ENCODE measurements around the gene FLYWCH1.

FLYWCH1 gene

DNA sequence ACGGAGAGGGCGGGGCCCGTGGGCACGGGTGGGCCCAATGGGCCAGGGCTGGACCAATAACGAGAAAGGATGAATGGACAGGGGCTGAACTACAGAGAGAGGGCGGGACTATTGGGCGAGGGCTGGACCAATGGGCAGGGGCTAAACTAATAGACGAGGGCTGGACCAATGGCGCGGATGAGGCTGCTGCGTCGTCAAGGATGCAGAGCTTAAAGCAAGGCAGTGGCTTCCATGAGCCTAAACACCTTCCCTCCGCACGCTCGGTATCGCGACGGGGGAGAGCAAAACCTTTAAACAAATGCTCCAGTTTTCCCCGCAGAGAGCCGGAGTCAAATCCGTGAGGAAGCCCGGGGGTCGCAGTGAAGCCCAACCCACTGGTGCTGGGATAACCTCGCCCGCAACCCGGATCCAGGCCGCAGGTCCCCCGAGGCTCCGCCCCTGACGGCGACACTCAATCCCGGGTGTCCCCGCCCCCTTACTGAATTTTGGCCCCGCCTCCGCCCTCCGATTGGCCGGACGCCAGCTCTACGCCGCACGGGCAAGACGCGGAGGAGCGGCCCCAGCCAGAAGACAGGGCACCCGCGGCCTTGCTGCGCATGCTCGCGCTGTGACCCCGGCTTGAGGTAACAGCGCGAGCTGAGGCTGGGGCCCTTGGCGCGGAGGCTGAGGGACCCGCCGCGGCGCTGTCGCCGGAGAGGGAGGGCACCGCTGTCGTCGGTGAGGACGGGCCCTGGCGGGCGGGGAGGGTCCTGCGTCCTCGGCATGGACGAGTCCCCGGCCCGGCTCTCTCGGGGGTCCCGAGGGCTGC, 28.9 kb upstream of the FLYWCH1 start, which contains the start of gene FLYWCH2:
Gene FLYWCH2, plus strand, starts transcription at position 566 of the 808 bp plus-strand sequence. CDS start 13,235 bp downstream, outside the sequence.
- ATAC-seq, result peak; percentile 98
- TF ChIP-seq OSR1 (CRISPR knock-in tag; IDR thresholded peaks at IDR 0.05) (no peak), ZNF70 (CRISPR knock-in tag; IDR thresholded peaks at IDR 0.05) (no peak), CSDC2 (CRISPR knock-in tag; IDR thresholded peaks at IDR 0.05) (no peak), POU6F1 (CRISPR knock-in tag; IDR thresholded peaks at IDR 0.05; ENCODE audit: borderline replicate concordance, low read depth) (no peak)

DNA sequence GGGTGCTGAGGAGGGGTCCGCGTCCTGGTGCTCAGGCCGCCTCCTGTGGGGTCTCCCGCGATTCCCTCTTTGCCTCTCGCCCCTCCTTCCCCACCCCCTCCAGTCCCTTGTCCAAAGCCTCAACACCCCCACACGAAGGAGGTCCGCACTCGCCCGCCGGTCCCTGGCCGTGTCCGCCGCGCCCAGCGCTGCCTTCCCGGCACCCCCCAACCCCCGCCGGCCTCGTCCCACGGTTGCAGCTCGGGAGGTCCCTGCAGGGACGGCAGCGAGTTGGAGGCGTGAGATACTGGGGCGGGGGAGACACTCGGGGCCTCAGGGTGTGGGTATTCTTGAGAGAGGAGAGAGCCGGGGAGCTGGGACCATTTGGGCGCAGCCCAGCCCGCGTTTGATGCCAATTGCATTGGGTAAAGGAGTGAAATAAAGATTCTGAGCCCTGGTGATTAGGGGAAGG, 28.2 kb upstream of the FLYWCH1 start:
- ATAC-seq, result peak; percentile 32

DNA sequence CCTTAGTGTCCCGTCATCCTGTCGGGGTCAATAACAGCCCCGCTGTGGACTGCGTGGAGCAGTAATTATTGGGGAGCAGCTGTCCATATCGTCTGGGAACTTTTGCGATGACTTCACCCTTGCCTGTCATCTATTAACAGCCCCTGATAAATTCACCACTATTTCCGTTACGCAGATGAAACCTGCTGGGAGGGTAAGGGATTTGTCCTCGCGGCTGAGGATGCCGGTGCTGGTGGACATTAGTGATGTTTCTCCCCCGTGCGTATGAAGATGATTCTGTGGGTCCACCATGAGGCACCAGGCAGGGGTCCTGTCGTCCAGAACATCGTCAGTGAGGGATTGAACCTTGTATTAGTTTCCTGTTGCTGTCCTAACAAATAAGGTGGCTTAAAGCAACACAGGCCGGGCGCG, 27.7 kb upstream of the FLYWCH1 start:
- ATAC-seq, result no peak
- TF ChIP-seq TOX (CRISPR knock-in tag; IDR thresholded peaks at IDR 0.05; ENCODE audit: borderline replicate concordance) (no peak), ARNTL (CRISPR knock-in tag; IDR thresholded peaks at IDR 0.05; ENCODE audit: borderline replicate concordance, low read depth) (no peak), RARB (CRISPR knock-in tag; IDR thresholded peaks at IDR 0.05) (no peak)
- TF ChIP-seq, protein P1, sequence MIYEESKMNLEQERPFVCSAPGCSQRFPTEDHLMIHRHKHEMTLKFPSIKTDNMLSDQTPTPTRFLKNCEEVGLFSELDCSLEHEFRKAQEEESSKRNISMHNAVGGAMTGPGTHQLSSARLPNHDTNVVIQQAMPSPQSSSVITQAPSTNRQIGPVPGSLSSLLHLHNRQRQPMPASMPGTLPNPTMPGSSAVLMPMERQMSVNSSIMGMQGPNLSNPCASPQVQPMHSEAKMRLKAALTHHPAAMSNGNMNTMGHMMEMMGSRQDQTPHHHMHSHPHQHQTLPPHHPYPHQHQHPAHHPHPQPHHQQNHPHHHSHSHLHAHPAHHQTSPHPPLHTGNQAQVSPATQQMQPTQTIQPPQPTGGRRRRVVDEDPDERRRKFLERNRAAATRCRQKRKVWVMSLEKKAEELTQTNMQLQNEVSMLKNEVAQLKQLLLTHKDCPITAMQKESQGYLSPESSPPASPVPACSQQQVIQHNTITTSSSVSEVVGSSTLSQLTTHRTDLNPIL (CRISPR knock-in tag; IDR thresholded peaks at IDR 0.05; ENCODE audit: low read depth), result no peak
- TF ChIP-seq, protein P2, sequence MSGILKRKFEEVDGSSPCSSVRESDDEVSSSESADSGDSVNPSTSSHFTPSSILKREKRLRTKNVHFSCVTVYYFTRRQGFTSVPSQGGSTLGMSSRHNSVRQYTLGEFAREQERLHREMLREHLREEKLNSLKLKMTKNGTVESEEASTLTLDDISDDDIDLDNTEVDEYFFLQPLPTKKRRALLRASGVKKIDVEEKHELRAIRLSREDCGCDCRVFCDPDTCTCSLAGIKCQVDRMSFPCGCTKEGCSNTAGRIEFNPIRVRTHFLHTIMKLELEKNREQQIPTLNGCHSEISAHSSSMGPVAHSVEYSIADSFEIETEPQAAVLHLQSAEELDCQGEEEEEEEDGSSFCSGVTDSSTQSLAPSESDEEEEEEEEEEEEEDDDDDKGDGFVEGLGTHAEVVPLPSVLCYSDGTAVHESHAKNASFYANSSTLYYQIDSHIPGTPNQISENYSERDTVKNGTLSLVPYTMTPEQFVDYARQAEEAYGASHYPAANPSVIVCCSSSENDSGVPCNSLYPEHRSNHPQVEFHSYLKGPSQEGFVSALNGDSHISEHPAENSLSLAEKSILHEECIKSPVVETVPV (CRISPR knock-in tag; IDR thresholded peaks at IDR 0.05), result no peak
- TF ChIP-seq, protein P3, sequence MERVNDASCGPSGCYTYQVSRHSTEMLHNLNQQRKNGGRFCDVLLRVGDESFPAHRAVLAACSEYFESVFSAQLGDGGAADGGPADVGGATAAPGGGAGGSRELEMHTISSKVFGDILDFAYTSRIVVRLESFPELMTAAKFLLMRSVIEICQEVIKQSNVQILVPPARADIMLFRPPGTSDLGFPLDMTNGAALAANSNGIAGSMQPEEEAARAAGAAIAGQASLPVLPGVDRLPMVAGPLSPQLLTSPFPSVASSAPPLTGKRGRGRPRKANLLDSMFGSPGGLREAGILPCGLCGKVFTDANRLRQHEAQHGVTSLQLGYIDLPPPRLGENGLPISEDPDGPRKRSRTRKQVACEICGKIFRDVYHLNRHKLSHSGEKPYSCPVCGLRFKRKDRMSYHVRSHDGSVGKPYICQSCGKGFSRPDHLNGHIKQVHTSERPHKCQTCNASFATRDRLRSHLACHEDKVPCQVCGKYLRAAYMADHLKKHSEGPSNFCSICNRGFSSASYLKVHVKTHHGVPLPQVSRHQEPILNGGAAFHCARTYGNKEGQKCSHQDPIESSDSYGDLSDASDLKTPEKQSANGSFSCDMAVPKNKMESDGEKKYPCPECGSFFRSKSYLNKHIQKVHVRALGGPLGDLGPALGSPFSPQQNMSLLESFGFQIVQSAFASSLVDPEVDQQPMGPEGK (CRISPR knock-in tag; IDR thresholded peaks at IDR 0.05; ENCODE audit: borderline replicate concordance), result no peak

More for the DNA sequence above, 28.2 kb upstream of the FLYWCH1 start:
- TF ChIP-seq OSR1 (CRISPR knock-in tag; IDR thresholded peaks at IDR 0.05), result no peak
- no peak for TF ChIP-seq ZNF565 (CRISPR knock-in tag; conservative IDR thresholded peaks at IDR 0.05; ENCODE audit: low read depth)
- no peak for TF ChIP-seq ZFP30 (CRISPR knock-in tag; IDR thresholded peaks at IDR 0.05)
- TF ChIP-seq ZNF8 (CRISPR knock-in tag; IDR thresholded peaks at IDR 0.05), result no peak
- no peak for TF ChIP-seq ZFP3 (CRISPR knock-in tag; IDR thresholded peaks at IDR 0.05)
- no peak for TF ChIP-seq RARB (CRISPR knock-in tag; IDR thresholded peaks at IDR 0.05)
- TF ChIP-seq PPARA (CRISPR knock-in tag; IDR thresholded peaks at IDR 0.05; ENCODE audit: borderline replicate concordance), result no peak
- TF ChIP-seq ARNTL (CRISPR knock-in tag; IDR thresholded peaks at IDR 0.05; ENCODE audit: borderline replicate concordance, low read depth), result no peak
- TF ChIP-seq, protein P2 (CRISPR knock-in tag; IDR thresholded peaks at IDR 0.05), result no peak
- no peak for TF ChIP-seq POU6F1 (CRISPR knock-in tag; IDR thresholded peaks at IDR 0.05; ENCODE audit: borderline replicate concordance, low read depth)
- TF ChIP-seq TOX (CRISPR knock-in tag; IDR thresholded peaks at IDR 0.05; ENCODE audit: borderline replicate concordance), result no peak
- TF ChIP-seq SNAI2 (CRISPR knock-in tag; IDR thresholded peaks at IDR 0.05), result no peak
- TF ChIP-seq ISL1 (CRISPR knock-in tag; IDR thresholded peaks at IDR 0.05), result no peak
- TF ChIP-seq BACH2 (CRISPR knock-in tag; IDR thresholded peaks at IDR 0.05; ENCODE audit: borderline replicate concordance), result no peak
- TF ChIP-seq GLIS3 (CRISPR knock-in tag; IDR thresholded peaks at IDR 0.05), result no peak
- TF ChIP-seq TCF4 (CRISPR knock-in tag; IDR thresholded peaks at IDR 0.05; ENCODE audit: borderline replicate concordance), result no peak
- TF ChIP-seq, protein P1 (CRISPR knock-in tag; IDR thresholded peaks at IDR 0.05; ENCODE audit: low read depth), result no peak
- TF ChIP-seq, protein P4, sequence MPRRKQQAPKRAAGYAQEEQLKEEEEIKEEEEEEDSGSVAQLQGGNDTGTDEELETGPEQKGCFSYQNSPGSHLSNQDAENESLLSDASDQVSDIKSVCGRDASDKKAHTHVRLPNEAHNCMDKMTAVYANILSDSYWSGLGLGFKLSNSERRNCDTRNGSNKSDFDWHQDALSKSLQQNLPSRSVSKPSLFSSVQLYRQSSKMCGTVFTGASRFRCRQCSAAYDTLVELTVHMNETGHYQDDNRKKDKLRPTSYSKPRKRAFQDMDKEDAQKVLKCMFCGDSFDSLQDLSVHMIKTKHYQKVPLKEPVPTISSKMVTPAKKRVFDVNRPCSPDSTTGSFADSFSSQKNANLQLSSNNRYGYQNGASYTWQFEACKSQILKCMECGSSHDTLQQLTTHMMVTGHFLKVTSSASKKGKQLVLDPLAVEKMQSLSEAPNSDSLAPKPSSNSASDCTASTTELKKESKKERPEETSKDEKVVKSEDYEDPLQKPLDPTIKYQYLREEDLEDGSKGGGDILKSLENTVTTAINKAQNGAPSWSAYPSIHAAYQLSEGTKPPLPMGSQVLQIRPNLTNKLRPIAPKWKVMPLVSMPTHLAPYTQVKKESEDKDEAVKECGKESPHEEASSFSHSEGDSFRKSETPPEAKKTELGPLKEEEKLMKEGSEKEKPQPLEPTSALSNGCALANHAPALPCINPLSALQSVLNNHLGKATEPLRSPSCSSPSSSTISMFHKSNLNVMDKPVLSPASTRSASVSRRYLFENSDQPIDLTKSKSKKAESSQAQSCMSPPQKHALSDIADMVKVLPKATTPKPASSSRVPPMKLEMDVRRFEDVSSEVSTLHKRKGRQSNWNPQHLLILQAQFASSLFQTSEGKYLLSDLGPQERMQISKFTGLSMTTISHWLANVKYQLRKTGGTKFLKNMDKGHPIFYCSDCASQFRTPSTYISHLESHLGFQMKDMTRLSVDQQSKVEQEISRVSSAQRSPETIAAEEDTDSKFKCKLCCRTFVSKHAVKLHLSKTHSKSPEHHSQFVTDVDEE (CRISPR knock-in tag; IDR thresholded peaks at IDR 0.05), result no peak
- TF ChIP-seq ZC3H10 (CRISPR knock-in tag; IDR thresholded peaks at IDR 0.05), result no peak
